ENCODE measurements around the gene DNAJC13. TPM values are rescaled to one million over a fixed set of nuclear protein-coding genes. Genes with fewer than 3 reads are reported as not detected.

DNAJC13 gene
- total RNA-seq, 2 experiments from 2014 or later: 29.9 to 32.0 TPM

GRCh38 chr3:132573797-132574211 is 156.5 kb downstream of the DNAJC13 start:
- Mint-ChIP-seq H3K27ac (no peak overlapping the region), H3K4me1 (ENCODE audit: low read depth) (peaks cover 13% of the 10 kb centered on the region)

GRCh38 chr3:132587401-132587800 is 170.1 kb downstream of the DNAJC13 start:
- Mint-ChIP-seq H3K27ac (no peak overlapping the region), H3K27me3 (no peaks in the 10 kb centered on the region), H3K9me3 (peaks cover 4% of the 10 kb centered on the region), H3K4me3 (no peak overlapping the region), H3K4me1 (ENCODE audit: low read depth) (no peaks in the 10 kb centered on the region), H3K36me3 (ENCODE audit: low read depth) (peaks cover 38% of the 10 kb centered on the region)
- no peak for DNase-seq
- CTCF ChIA-PET: interaction anchor here (1.1 kb wide), 1 partner anchor 51 kb away, joined by 3 read pairs; no protein-coding TSS in a partner anchor
- ATAC-seq: no peak
- intact Hi-C loops (cut with micrococcal nuclease): no loop called here
- TF ChIP-seq CTCF (IDR thresholded peaks at IDR 0.05): no peak
- POLR2A ChIA-PET: interaction anchor here (0.6 kb wide), 1 partner anchor 38 kb away, joined by 3 read pairs; no protein-coding TSS in a partner anchor

More at GRCh38 chr3:132573797-132574211, 156.5 kb downstream of the DNAJC13 start:
- Mint-ChIP-seq H3K4me3 (no peak overlapping the region), H3K36me3 (ENCODE audit: low read depth) (peaks cover 48% of the 10 kb centered on the region), H3K27me3 (no peaks in the 10 kb centered on the region), H3K9me3 (no peaks in the 10 kb centered on the region)
- TF ChIP-seq CTCF (IDR thresholded peaks at IDR 0.05): no peak
- intact Hi-C loops (cut with micrococcal nuclease): no loop called here
- CTCF ChIA-PET: interaction anchor here (0.7 to 1.4 kb wide), 2 partner anchors 11 to 38 kb away, joined by 3 to 5 read pairs; no protein-coding TSS in a partner anchor
- ATAC-seq (no peak), DNase-seq (no peak)
- POLR2A ChIA-PET: no interaction called here

Other genes with a start within 250 kb of the DNAJC13 start
- gene ACP3, start 100.1 kb upstream of the DNAJC13 start, total RNA-seq: not detected
- not detected for gene ACKR4, start 179.8 kb downstream of the DNAJC13 start, total RNA-seq
- gene ACAD11, start 242.3 kb downstream of the DNAJC13 start, total RNA-seq: 10 to 100 TPM; 20.6 to 22.3 TPM
- 10 to 100 TPM; 67.7 to 69.4 TPM for gene UBA5, start 242.8 kb downstream of the DNAJC13 start, total RNA-seq